ENCODE measurements around the gene RPTOR.

RPTOR gene

DNA sequence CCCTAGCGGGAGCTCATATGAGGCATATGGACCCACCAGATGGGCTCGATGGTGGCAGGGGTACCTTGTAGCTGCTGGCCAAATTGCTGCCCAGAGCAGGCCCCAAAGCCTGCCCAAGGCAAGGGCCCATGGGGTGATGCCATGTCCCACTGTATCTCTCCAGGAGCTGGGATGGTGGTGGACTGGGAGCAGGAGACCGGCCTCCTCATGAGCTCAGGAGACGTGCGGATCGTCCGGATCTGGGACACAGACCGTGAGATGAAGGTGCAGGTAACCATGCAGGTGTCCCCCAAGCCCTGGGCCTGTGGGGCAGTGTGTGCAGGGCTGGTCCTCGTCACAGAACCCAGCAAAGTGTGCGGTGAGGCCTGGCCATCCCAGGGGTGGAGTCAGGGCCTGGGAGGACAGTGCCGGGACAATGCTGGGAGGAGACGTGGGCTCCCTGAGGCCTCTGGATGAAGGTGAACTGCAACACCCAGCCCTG, 412.9 kb downstream of the RPTOR start:
- TF ChIP-seq, protein P1, sequence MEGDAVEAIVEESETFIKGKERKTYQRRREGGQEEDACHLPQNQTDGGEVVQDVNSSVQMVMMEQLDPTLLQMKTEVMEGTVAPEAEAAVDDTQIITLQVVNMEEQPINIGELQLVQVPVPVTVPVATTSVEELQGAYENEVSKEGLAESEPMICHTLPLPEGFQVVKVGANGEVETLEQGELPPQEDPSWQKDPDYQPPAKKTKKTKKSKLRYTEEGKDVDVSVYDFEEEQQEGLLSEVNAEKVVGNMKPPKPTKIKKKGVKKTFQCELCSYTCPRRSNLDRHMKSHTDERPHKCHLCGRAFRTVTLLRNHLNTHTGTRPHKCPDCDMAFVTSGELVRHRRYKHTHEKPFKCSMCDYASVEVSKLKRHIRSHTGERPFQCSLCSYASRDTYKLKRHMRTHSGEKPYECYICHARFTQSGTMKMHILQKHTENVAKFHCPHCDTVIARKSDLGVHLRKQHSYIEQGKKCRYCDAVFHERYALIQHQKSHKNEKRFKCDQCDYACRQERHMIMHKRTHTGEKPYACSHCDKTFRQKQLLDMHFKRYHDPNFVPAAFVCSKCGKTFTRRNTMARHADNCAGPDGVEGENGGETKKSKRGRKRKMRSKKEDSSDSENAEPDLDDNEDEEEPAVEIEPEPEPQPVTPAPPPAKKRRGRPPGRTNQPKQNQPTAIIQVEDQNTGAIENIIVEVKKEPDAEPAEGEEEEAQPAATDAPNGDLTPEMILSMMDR (IDR thresholded peaks at IDR 0.05; ENCODE audit: insufficient read depth, missing control alignments): no peak
- DNase-seq (ENCODE audit: insufficient read length, low spot score) (no peak), FAIRE-seq (no peak)

DNA sequence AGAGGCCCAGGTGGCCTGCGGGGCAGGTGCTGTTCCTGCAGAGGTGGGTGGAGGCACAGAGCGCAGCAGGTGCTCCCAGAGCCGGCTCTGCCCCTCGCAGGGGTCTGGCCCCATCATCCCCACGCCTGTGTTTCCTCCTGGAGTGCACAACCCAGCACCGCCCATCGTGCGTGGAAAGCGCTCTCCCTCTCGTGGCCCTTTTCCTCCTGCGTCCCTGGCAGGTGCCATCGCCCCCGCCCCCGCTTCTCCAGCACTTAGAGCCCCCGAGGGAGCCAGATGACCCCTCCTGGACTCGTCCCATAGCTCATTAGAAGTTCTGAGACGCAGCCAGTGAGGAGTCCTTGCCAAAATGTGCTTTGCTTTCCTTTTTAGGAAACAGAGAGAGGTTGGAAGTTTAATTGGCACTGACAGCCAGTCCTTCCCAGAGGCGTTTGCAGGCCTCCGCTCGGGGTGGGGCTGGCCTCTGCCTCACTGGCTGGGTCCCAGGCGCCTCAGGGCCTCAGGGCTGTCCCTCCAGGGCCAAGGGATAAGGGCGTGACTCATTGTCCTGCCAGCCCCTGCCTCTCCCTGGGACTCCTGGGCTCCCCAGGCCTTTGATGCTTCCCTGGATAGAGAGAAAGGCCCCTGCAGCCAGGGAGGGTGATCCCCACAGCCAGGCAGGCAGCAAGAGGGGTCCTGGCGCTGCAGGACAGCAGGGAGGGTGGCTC, 414.8 kb downstream of the RPTOR start:
- TF ChIP-seq, protein P1 (IDR thresholded peaks at IDR 0.05; ENCODE audit: insufficient read depth, missing control alignments): no peak
- DNase-seq (ENCODE audit: insufficient read length, low spot score): no peak
- FAIRE-seq: no peak

- DNase-seq (ENCODE audit: insufficient read length, low spot score) (no peak), FAIRE-seq (no peak)
- TF ChIP-seq, protein P1 (IDR thresholded peaks at IDR 0.05; ENCODE audit: insufficient read depth, missing control alignments): no peak
Measured at GRCh38 chr17:80960037-80960796, 415.6 kb downstream of the RPTOR start.

DNA sequence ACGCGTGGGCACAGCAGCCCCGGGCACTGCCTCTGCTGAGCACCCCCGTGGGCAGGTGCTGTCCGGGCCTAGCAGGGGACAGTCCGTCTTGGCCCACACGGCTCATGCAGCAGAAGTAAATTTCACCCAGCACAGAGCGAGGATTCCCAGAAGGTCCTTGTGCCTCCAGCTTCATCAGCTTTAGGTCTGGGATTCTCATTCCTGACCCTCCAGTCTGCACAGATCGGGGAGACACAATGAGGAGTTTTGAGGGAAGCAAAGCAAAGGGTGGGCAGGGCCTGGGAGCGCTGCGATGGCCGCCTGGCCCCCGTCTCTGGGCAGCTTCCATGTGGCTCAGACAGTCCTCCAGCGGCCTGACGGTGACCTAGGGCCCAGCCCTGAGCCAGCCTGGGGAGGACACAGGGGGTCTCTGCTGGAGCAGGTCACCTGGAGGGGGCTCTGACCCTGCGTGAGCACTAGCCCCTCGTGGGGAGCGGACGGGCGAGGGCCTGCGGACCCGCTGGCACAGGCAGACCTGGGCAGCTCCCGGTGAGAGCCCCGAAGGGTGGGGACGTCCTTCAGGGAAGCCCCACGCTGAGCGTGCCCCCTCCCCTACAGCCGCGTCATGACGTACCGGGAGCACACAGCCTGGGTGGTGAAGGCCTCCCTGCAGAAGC, 416.3 kb downstream of the RPTOR start:
- FAIRE-seq: no peak
- TF ChIP-seq, protein P1 (IDR thresholded peaks at IDR 0.05; ENCODE audit: insufficient read depth, missing control alignments): no peak
- no peak for DNase-seq (ENCODE audit: insufficient read length, low spot score)

GRCh38 chr17:80961541-80962330, 417.1 kb downstream of the RPTOR start:
- DNase-seq (ENCODE audit: insufficient read length, low spot score) (no peak), FAIRE-seq (no peak)
- TF ChIP-seq, protein P1 (IDR thresholded peaks at IDR 0.05; ENCODE audit: insufficient read depth, missing control alignments): no peak

DNA sequence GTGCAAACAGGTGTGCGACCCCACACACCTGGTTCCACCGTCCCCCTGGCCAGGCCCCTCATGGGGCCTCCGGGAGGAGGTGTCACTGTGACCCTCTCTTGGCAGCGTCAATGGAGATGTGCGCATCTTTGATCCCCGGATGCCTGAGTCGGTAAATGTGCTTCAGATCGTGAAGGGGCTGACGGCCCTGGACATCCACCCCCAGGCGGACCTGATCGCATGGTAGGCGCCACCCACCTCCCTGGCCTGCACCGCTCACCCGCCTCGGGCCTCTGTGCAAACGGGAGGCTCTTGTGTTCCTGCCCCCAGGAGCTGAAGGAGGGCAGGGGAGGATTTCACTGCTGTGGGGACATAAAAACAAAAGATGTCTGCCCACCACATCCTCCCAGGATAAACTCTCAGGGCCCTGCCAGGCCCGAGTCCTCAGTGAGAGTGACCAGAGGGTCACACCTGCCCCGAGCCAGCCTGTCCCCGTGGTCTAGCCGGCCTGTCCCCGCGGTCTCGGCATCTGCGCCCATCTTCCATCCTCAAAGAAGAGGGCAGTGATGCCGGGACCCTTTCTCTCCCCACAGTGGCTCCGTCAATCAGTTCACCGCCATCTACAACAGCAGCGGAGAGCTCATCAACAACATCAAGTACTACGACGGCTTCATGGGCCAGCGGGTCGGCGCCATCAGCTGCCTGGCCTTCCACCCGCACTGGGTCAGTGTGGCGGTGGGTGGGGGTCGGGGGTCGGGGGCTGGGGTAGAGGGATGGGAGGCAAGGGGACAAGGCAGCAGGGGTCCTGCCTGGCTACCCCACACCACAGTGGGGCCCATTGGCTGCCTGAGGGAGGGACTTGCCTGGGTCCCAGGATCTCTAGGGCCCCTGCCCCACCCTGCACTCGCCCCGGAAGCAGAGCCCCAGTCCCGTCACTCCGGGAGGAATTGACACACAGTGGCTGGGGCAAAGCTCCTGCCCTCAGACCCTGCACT, 418.0 kb downstream of the RPTOR start:
- DNase-seq (ENCODE audit: insufficient read length, low spot score): no peak
- FAIRE-seq: no peak
- TF ChIP-seq, protein P1 (IDR thresholded peaks at IDR 0.05; ENCODE audit: insufficient read depth, missing control alignments): no peak
